Measurements from ENCODE around the gene NPAS2. TPM values are rescaled to one million over a fixed set of nuclear protein-coding genes. Genes with fewer than 3 reads are reported as not detected.

Gene NPAS2
- total RNA-seq, 1 donor from 2014 or later, result 8.2 TPM

DNA sequence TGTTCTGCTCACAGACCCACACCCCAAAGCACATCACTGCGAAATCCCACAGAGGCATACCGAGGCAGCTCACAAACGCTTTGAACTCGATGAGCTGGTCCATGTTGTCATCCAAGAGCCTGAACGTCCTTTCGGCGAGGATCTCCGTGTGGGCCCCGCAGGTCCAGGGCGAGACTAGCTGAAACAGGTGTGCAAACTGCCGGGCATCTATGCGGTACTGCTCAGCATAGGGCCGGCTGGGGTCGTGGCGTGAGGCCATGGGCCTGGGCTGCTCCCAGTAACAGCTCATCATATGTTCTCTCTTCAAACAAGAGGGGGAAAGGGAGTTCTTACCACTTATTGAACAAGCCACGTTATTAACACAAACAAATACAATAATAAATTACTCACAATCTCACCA, 202.3 kb downstream of the NPAS2 start:
- peaks cover 12% of the 10 kb centered on the region for H3K36me3 ChIP-seq (ENCODE audit: control insufficient read depth, insufficient read depth, low read length)
- TF ChIP-seq, protein P1, sequence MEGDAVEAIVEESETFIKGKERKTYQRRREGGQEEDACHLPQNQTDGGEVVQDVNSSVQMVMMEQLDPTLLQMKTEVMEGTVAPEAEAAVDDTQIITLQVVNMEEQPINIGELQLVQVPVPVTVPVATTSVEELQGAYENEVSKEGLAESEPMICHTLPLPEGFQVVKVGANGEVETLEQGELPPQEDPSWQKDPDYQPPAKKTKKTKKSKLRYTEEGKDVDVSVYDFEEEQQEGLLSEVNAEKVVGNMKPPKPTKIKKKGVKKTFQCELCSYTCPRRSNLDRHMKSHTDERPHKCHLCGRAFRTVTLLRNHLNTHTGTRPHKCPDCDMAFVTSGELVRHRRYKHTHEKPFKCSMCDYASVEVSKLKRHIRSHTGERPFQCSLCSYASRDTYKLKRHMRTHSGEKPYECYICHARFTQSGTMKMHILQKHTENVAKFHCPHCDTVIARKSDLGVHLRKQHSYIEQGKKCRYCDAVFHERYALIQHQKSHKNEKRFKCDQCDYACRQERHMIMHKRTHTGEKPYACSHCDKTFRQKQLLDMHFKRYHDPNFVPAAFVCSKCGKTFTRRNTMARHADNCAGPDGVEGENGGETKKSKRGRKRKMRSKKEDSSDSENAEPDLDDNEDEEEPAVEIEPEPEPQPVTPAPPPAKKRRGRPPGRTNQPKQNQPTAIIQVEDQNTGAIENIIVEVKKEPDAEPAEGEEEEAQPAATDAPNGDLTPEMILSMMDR (IDR thresholded peaks at IDR 0.05; ENCODE audit: insufficient read depth, low read length, severe bottlenecking), result no peak
- DNase-seq (ENCODE audit: low read depth) (no peak), FAIRE-seq (no peak)
- no peak overlapping the region for H3K4me3 ChIP-seq (ENCODE audit: low read depth, low read length)
- no peaks in the 10 kb centered on the region for H3K27me3 ChIP-seq (ENCODE audit: control insufficient read depth, insufficient read depth, low read length)

DNA sequence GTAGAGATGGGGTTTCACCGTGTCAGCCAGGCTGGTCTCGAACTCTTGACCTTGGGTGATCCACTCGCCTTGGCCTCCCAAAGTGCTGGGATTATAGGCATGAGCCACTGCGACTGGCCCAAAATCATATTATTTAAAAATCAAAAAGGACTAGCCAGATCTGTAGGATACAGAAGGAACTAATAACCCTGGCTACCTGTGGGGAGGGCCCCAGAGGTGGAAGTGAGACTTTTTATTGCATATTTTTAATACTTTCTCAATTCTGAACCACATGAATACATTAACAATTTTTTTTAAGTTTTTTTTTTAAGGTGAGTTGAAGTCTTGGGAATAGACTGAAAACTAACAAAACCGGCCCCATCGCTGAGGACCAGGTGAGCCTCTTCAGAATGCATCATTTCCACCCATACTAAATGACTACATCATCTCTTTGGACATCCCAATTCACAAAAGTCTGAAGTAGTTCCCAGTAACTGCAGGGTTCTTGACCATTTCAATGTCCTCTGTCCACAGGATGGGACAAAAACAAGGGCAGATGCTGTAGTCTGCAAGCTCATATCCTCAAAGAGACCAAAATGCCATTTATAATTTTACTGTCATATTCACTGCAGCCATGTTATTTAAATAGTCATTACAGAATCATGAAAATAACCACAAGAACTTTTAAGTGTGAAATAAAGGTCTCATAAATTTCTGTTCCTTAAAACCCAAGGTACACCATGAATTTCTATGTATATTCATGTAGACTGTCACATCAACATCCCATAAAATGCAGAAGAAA, 203.6 kb downstream of the NPAS2 start:
- no peak overlapping the region for H3K4me3 ChIP-seq (ENCODE audit: low read depth, low read length)

DNA sequence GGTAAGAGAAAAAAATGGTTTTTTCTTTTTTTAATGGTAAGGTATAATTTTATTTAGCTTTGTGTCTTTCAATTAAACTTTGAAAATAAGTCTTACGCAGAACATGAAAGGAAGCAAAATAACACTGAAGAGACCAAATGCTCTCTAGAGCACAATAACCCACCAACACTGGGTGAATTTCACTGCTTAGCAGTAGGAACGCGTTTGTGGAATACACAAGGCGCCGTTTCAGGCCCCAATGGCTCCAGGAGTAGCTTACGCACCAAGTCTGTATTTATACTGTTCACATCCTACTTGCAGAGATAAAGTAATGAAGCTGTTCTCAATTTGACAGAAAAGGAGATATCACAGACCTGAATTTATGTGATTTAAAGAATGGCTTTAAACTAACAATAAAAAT, 205.6 kb downstream of the NPAS2 start:
- TF ChIP-seq, protein P1 (IDR thresholded peaks at IDR 0.05; ENCODE audit: insufficient read depth, low read length, severe bottlenecking), result no peak
- no peak overlapping the region for H3K4me3 ChIP-seq (ENCODE audit: low read depth, low read length)
- no peak for FAIRE-seq
- no peaks in the 10 kb centered on the region for H3K27me3 ChIP-seq (ENCODE audit: control insufficient read depth, insufficient read depth, low read length)
- no peak for DNase-seq (ENCODE audit: low read depth)
- H3K36me3 ChIP-seq (ENCODE audit: control insufficient read depth, insufficient read depth, low read length), result peaks cover 14% of the 10 kb centered on the region

More for the DNA sequence above, 203.6 kb downstream of the NPAS2 start:
- no peak for DNase-seq (ENCODE audit: low read depth)
- no peak for FAIRE-seq
- no peaks in the 10 kb centered on the region for H3K27me3 ChIP-seq (ENCODE audit: control insufficient read depth, insufficient read depth, low read length)
- TF ChIP-seq, protein P1 (IDR thresholded peaks at IDR 0.05; ENCODE audit: insufficient read depth, low read length, severe bottlenecking), result no peak
- peaks cover 19% of the 10 kb centered on the region for H3K36me3 ChIP-seq (ENCODE audit: control insufficient read depth, insufficient read depth, low read length)

DNA sequence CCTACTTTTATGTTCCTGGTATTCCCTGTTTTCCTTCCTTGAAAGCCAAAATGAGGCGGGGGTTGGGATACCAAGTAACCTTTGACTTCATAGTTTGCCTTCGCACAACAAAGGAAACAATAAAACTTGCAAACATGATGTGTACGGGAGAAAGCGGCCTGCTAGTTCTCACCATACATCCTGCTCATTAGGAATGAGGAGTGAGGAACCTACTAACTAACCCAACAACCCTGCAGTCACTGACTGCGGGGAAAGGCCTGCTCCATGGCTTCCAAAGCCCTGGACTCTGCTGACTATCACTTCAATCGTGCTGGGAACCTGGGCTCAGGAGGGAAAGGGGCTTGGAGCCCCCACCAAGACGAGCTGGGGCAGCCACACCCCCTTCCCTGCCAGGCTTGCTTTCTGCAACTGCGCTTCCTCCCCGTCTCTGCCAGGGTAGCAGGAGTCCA, 206.3 kb downstream of the NPAS2 start:
- Histone ChIP-seq H3K4me3 (ENCODE audit: low read depth, low read length) (no peak overlapping the region), H3K36me3 (ENCODE audit: control insufficient read depth, insufficient read depth, low read length) (peaks cover 15% of the 10 kb centered on the region), H3K27me3 (ENCODE audit: control insufficient read depth, insufficient read depth, low read length) (no peaks in the 10 kb centered on the region)
- DNase-seq (ENCODE audit: low read depth) (no peak), FAIRE-seq (no peak)
- TF ChIP-seq, protein P1 (IDR thresholded peaks at IDR 0.05; ENCODE audit: insufficient read depth, low read length, severe bottlenecking), result no peak

DNA sequence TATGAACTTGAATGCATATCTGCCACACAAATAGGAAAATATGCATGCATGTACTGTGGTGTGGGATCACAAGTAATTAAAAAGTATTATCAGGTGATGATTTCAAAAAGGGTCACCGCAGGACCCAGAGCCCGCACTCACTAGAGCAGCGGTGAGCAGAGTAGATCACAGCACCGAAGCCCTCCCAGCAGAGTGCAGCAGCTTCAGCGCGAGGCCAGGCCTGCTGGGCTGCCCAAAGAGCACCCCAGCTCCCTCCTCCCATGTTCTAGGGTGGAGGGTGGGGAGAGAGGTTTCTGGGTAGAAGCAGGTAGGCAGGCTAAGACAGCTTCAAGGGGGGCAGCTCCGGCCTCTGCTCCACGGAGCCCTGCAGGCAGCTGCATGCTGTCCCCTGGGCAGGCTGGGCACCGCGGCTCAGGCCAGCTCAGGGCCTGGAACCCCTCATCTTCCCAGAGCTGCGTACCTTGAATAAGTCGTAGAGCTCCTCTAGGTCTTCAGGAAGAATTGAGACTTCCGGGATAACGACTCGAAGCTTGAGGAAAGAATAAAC, 207.1 kb downstream of the NPAS2 start:
- FAIRE-seq (no peak), DNase-seq (ENCODE audit: low read depth) (no peak)
- Histone ChIP-seq H3K36me3 (ENCODE audit: control insufficient read depth, insufficient read depth, low read length) (peaks cover 16% of the 10 kb centered on the region), H3K4me3 (ENCODE audit: low read depth, low read length) (no peak overlapping the region), H3K27me3 (ENCODE audit: control insufficient read depth, insufficient read depth, low read length) (no peaks in the 10 kb centered on the region)
- TF ChIP-seq, protein P1 (IDR thresholded peaks at IDR 0.05; ENCODE audit: insufficient read depth, low read length, severe bottlenecking), result no peak
